Caco-2 (cell line): ENCODE results near the gene AP2B1. TPM values are rescaled to one million over a fixed set of nuclear protein-coding genes. Genes with fewer than 3 reads are reported as not detected.

ENCODE experiments used
- BruUV-seq: library from RNA; stranded (reverse); fragments of 400-500 nt; replicated peaks from 2 replicates; lab custom pipeline; 2021; lab: Mats Ljungman, UMichigan
- CTCF ChIA-PET: fragments of 300-600 bp; sonication (Branson Sonifier 250); formaldehyde crosslinking; loops from one replicate; lab custom pipeline; 2022; ENCODE audit warnings: antibody characterized with exemption; lab: Charles Lee
- POLR2A ChIA-PET: fragments of 300-600 bp; sonication (Branson Sonifier 250); formaldehyde crosslinking; loops from one replicate; lab custom pipeline; 2022; ENCODE audit warnings: antibody characterized with exemption; lab: Charles Lee
- DNase-seq, 2 experiments: peaks; one replicate each; pipeline versions ENCODE4 v3.0.0 to v3.0.0-alpha.2; 2020 to 2022
- H3K27me3 ChIP-seq: replicated peaks from 2 replicates; pipeline ENCODE4 v1.6.0; 2011; ENCODE audit warnings: low read length; ENCODE audit not compliant: control insufficient read depth, insufficient read depth
- H3K36me3 ChIP-seq: 2 replicates; pipeline ENCODE4 v1.5.1; 2011; ENCODE audit warnings: low read length; ENCODE audit not compliant: control insufficient read depth, insufficient read depth
- H3K4me1 ChIP-seq: fragments of 250-450 bp; sonication (Bioruptor Pico); 2 replicates; pipeline ENCODE4 v1.5.1; 2020; ENCODE audit warnings: mild to moderate bottlenecking
- H3K4me3 ChIP-seq: 2 replicates; pipeline ENCODE4 v1.5.1; 2011; ENCODE audit warnings: low read depth, mild to moderate bottlenecking, control low read depth, low read length
- H3K9me3 ChIP-seq: fragments of 250-450 bp; sonication (Bioruptor Pico); 2 replicates; pipeline ENCODE4 v1.5.1; 2020; ENCODE audit warnings: mild to moderate bottlenecking, moderate library complexity
- H3K27ac Mint-ChIP-seq: one replicate; pipeline ENCODE4 v1.8.0; 2022; ENCODE audit warnings: mixed read lengths; ENCODE audit not compliant: unreplicated experiment
- H3K27me3 Mint-ChIP-seq: one replicate; pipeline ENCODE4 v1.8.0; 2022; ENCODE audit warnings: mixed read lengths; ENCODE audit not compliant: insufficient read depth, unreplicated experiment
- H3K36me3 Mint-ChIP-seq: one replicate; pipeline ENCODE4 v1.8.0; 2022; ENCODE audit warnings: mild to moderate bottlenecking, mixed read lengths; ENCODE audit not compliant: insufficient read depth, unreplicated experiment
- H3K4me1 Mint-ChIP-seq: one replicate; pipeline ENCODE4 v1.8.0; 2022; ENCODE audit warnings: low read depth, mixed read lengths; ENCODE audit not compliant: unreplicated experiment
- H3K4me3 Mint-ChIP-seq: one replicate; pipeline ENCODE4 v1.8.0; 2022; ENCODE audit warnings: mild to moderate bottlenecking, moderate library complexity, mixed read lengths; ENCODE audit not compliant: unreplicated experiment
- H3K9me3 Mint-ChIP-seq: one replicate; pipeline ENCODE4 v1.8.0; 2022; ENCODE audit warnings: mixed read lengths; ENCODE audit not compliant: unreplicated experiment
- intact Hi-C: fragments of 100-400 bp; cut with micrococcal nuclease; formaldehyde crosslinking; loops from one replicate; pipeline ENCODE4 v1.10.0; 2022; ENCODE audit not compliant: unreplicated experiment
- total RNA-seq: library from RNA; stranded (reverse); gene quantifications from 2 replicates; pipeline ENCODE4 v1.2.3, GENCODE V29; 2022
- TF ChIP-seq, protein P1 (sequence below), 2 experiments: fragments of 200-600 bp in 1 of 2; IDR thresholded peaks; 1 replicate in 1 of 2; 2 replicates in 1 of 2; pipeline versions ENCODE4 v1.5.1 to v1.8.0; 2011 to 2022; ENCODE audit warnings: antibody characterized with exemption in 1 of 2, control low read depth in 1 of 2, inconsistent platforms in 1 of 2, low read depth in 1 of 2, low read length in 1 of 2, mild to moderate bottlenecking in 1 of 2, moderate library complexity in 1 of 2; ENCODE audit not compliant: insufficient read depth in 1 of 2, severe bottlenecking in 1 of 2, unreplicated experiment in 1 of 2

AP2B1 gene
- total RNA-seq, 1 experiment from 2014 or later = 228 TPM

DNA sequence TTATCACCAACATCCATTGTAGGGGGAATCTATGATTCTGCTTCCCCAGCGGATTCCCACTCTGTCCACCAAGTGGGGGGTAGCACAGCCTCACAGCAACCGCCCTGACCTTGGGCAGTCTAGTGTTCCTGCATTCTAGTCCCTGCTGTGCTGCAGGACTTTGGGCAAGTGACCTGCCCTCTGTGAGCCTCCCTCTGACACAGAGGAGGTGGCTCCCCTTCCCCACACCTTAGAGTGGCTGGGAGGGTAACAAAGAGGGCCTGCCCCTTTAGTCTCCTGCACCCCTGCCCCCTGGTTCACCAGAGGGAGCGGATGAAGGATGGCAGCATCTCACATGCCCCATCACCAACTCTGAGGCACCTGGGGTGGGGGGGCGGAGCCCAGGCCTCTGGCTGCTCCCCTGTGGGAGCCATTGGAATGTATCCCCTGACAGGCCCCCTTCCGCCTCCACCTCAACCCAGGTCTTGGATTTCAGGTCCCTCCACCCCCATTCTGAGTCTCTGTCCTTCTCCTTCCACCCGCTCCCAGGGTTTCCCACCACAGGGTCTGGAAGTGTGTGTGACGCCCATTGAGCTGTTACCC lies 155.9 kb downstream of the AP2B1 start:
- intact Hi-C loops = no loop called here
- no peaks in the 10 kb centered on the region for H3K9me3 ChIP-seq
- Mint-ChIP-seq H3K27ac (no peak overlapping the region), H3K4me3 (no peak overlapping the region), H3K27me3 (peaks cover 8% of the 10 kb centered on the region), H3K36me3 (peaks cover 5% of the 10 kb centered on the region), H3K4me1 (no peaks in the 10 kb centered on the region), H3K9me3 (no peaks in the 10 kb centered on the region)
- BruUV-seq = no TSS peak
- TF ChIP-seq, protein P1, sequence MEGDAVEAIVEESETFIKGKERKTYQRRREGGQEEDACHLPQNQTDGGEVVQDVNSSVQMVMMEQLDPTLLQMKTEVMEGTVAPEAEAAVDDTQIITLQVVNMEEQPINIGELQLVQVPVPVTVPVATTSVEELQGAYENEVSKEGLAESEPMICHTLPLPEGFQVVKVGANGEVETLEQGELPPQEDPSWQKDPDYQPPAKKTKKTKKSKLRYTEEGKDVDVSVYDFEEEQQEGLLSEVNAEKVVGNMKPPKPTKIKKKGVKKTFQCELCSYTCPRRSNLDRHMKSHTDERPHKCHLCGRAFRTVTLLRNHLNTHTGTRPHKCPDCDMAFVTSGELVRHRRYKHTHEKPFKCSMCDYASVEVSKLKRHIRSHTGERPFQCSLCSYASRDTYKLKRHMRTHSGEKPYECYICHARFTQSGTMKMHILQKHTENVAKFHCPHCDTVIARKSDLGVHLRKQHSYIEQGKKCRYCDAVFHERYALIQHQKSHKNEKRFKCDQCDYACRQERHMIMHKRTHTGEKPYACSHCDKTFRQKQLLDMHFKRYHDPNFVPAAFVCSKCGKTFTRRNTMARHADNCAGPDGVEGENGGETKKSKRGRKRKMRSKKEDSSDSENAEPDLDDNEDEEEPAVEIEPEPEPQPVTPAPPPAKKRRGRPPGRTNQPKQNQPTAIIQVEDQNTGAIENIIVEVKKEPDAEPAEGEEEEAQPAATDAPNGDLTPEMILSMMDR (IDR thresholded peaks at IDR 0.05; ENCODE audit: insufficient read depth in 1 of 2, low read depth in 1 of 2, low read length in 1 of 2, severe bottlenecking in 1 of 2, unreplicated experiment in 1 of 2) = no peak
- no peaks in the 10 kb centered on the region; the same call in 1 of the 2 replicates for H3K4me1 ChIP-seq
- peak in 1 of 2 experiments; percentile 27 for DNase-seq
- H3K27me3 ChIP-seq = no peaks in the 10 kb centered on the region
- H3K36me3 ChIP-seq = no peaks in the 10 kb centered on the region
- ChIA-PET CTCF (interaction anchor here (1.9 kb wide), 1 partner anchor 130 kb away, joined by 5 read pairs; no protein-coding TSS in a partner anchor), POLR2A (no interaction called here)
- H3K4me3 ChIP-seq = no peak overlapping the region

DNA sequence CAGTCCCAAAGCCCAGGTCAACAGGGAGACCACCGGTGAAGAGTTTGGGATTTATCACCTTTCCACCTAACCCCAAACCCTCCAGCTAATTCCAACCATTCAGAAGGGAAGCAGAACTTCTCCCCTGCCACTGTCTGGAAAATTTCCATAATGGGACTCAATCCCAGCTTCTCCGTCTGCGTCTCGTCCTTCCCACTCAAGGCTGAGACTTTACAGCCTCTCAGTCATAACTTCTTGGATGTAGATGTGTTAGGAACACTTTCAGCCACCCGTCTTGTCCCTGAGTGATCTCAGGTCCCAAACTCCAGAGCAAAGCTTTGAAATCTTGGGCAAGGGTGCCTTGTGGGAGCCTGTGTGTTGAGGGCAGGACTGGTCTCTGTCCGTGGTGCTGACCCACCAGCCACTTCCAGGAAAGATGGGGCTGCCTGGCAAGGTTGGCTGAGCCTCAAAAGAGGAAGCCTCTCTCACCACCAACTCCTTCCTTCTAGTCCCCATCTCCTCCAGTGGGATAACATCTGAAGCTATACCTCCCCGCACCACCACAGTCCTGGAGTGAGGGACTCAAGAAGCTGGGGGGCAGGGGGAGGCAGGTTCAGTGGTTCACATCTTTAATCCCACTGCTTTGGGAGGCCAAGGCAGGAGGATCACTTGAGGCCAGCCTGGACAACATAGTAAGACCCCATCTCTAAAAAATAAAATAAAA lies 156.7 kb downstream of the AP2B1 start:
- ChIA-PET POLR2A (interaction anchor here (0.5 kb wide), 1 partner anchor 158 kb away, joined by 5 read pairs; no protein-coding TSS in a partner anchor), CTCF (interaction anchor here (1.0 to 1.9 kb wide), 2 partner anchors 10 to 130 kb away, joined by 3 to 5 read pairs; no protein-coding TSS in a partner anchor)
- Mint-ChIP-seq H3K4me1 (no peaks in the 10 kb centered on the region), H3K4me3 (no peak overlapping the region), H3K27me3 (peaks cover 8% of the 10 kb centered on the region), H3K36me3 (peaks cover 5% of the 10 kb centered on the region), H3K9me3 (no peaks in the 10 kb centered on the region), H3K27ac (no peak overlapping the region)
- peak; percentile 58 to 70 for DNase-seq
- no peak overlapping the region for H3K4me3 ChIP-seq
- TF ChIP-seq, protein P1 (IDR thresholded peaks at IDR 0.05; ENCODE audit: insufficient read depth in 1 of 2, low read depth in 1 of 2, low read length in 1 of 2, severe bottlenecking in 1 of 2, unreplicated experiment in 1 of 2) = no peak
- BruUV-seq = no TSS peak
- H3K27me3 ChIP-seq = no peaks in the 10 kb centered on the region
- intact Hi-C loops = no loop called here
- no peaks in the 10 kb centered on the region for H3K9me3 ChIP-seq
- no peaks in the 10 kb centered on the region; the same call in 1 of the 2 replicates for H3K4me1 ChIP-seq
- H3K36me3 ChIP-seq = no peaks in the 10 kb centered on the region

DNA sequence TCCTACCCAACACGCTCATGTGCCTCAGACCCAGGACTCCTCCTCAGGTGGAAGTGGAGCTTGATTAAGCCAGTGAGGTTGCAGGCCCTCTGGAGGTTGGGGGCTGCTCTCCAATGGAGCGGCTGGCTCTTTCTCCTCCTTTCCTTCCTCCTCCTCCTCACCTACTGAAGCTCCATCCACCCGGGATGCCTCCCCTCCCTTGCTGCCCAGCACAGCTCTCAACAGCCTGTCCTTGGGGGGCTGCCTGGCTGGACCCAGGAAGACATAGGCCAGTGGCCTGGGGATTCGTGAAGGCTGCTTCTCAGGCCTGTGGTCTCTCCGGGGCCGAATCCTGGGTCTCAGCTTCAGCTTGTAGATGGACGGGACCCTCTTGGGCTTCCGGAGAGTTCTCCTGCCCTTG lies 157.7 kb downstream of the AP2B1 start:
- Mint-ChIP-seq H3K4me1 (no peaks in the 10 kb centered on the region), H3K27me3 (peaks cover 5% of the 10 kb centered on the region), H3K27ac (no peak overlapping the region), H3K9me3 (no peaks in the 10 kb centered on the region), H3K4me3 (no peak overlapping the region), H3K36me3 (peaks cover 5% of the 10 kb centered on the region)
- Histone ChIP-seq H3K27me3 (no peaks in the 10 kb centered on the region), H3K4me3 (no peak overlapping the region), H3K4me1 (no peaks in the 10 kb centered on the region; the same call in 1 of the 2 replicates), H3K9me3 (no peaks in the 10 kb centered on the region), H3K36me3 (no peaks in the 10 kb centered on the region)
- ChIA-PET CTCF (interaction anchor here (1.0 to 1.9 kb wide), 2 partner anchors 12 to 132 kb away, joined by 3 to 5 read pairs; no protein-coding TSS in a partner anchor), POLR2A (no interaction called here)
- no TSS peak for BruUV-seq
- TF ChIP-seq, protein P1 (IDR thresholded peaks at IDR 0.05; ENCODE audit: insufficient read depth in 1 of 2, low read depth in 1 of 2, low read length in 1 of 2, severe bottlenecking in 1 of 2, unreplicated experiment in 1 of 2) = no peak
- no peak for DNase-seq
- intact Hi-C loops = loop anchor here (5.0 kb wide), 2 partner anchors 118 to 433 kb away; no protein-coding TSS in a partner anchor
